ENCODE data around the gene TMEM132C.

- TF ChIP-seq JUND (IDR thresholded peaks at IDR 0.05) (no peak), TAF1 (conservative IDR thresholded peaks at IDR 0.05) (no peak), CTCF (IDR thresholded peaks at IDR 0.05; ENCODE audit: low read depth, low read length, missing input control) (no peak), ZBTB33 (IDR thresholded peaks at IDR 0.05) (no peak), FOXA1 (IDR thresholded peaks at IDR 0.05) (no peak), RAD21 (IDR thresholded peaks at IDR 0.05) (no peak), HNF4G (IDR thresholded peaks at IDR 0.05) (no peak), SP1 (IDR thresholded peaks at IDR 0.05) (no peak), ATF3 (IDR thresholded peaks at IDR 0.05) (no peak)
- TF ChIP-seq, protein P1, sequence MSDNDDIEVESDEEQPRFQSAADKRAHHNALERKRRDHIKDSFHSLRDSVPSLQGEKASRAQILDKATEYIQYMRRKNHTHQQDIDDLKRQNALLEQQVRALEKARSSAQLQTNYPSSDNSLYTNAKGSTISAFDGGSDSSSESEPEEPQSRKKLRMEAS (IDR thresholded peaks at IDR 0.05): no peak
- TF ChIP-seq, protein P2, sequence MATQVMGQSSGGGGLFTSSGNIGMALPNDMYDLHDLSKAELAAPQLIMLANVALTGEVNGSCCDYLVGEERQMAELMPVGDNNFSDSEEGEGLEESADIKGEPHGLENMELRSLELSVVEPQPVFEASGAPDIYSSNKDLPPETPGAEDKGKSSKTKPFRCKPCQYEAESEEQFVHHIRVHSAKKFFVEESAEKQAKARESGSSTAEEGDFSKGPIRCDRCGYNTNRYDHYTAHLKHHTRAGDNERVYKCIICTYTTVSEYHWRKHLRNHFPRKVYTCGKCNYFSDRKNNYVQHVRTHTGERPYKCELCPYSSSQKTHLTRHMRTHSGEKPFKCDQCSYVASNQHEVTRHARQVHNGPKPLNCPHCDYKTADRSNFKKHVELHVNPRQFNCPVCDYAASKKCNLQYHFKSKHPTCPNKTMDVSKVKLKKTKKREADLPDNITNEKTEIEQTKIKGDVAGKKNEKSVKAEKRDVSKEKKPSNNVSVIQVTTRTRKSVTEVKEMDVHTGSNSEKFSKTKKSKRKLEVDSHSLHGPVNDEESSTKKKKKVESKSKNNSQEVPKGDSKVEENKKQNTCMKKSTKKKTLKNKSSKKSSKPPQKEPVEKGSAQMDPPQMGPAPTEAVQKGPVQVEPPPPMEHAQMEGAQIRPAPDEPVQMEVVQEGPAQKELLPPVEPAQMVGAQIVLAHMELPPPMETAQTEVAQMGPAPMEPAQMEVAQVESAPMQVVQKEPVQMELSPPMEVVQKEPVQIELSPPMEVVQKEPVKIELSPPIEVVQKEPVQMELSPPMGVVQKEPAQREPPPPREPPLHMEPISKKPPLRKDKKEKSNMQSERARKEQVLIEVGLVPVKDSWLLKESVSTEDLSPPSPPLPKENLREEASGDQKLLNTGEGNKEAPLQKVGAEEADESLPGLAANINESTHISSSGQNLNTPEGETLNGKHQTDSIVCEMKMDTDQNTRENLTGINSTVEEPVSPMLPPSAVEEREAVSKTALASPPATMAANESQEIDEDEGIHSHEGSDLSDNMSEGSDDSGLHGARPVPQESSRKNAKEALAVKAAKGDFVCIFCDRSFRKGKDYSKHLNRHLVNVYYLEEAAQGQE (IDR thresholded peaks at IDR 0.05): no peak
Observed at GRCh38 chr12:128617304-128617833, 350.4 kb downstream of the TMEM132C start.

Data from liver (tissue), 3 donors.